ENCODE data around the gene MSANTD7.

Gene MSANTD7

DNA sequence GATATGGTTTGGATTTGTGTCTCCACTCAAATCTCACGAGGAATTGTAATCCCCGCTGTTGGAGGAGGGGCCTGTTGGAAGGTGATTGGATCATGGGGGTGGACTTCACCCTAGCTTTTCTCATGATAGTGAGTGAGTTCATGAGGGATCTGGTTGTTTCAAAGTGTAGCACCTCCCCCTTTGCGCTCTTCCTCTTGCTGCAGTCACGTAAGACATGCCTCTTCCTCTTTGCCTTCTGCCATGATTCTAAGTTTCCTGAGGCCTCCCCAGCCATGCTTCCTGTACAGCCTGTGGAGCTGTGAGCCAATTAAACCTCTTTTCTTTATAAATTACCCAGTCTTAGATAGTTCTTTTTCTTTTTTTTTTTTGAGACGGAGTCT lies 17.3 kb upstream of the MSANTD7 start:
- ATAC-seq (replicated peaks; ENCODE audit: extremely low read depth, poor library complexity, severe bottlenecking) = no peak
- no peak for DNase-seq (ENCODE audit: low spot score in 2 of 2)
- no peak overlapping the region for H3K4me3 Mint-ChIP-seq
- peaks cover 6% of the 10 kb centered on the region for H3K4me1 Mint-ChIP-seq
- no peaks in the 10 kb centered on the region for H3K9me3 Mint-ChIP-seq
- H3K27ac Mint-ChIP-seq (ENCODE audit: low read depth) = no peak overlapping the region
- H3K36me3 Mint-ChIP-seq (ENCODE audit: insufficient read depth) = no peaks in the 10 kb centered on the region
- no peaks in the 10 kb centered on the region for H3K27me3 Mint-ChIP-seq

DNA sequence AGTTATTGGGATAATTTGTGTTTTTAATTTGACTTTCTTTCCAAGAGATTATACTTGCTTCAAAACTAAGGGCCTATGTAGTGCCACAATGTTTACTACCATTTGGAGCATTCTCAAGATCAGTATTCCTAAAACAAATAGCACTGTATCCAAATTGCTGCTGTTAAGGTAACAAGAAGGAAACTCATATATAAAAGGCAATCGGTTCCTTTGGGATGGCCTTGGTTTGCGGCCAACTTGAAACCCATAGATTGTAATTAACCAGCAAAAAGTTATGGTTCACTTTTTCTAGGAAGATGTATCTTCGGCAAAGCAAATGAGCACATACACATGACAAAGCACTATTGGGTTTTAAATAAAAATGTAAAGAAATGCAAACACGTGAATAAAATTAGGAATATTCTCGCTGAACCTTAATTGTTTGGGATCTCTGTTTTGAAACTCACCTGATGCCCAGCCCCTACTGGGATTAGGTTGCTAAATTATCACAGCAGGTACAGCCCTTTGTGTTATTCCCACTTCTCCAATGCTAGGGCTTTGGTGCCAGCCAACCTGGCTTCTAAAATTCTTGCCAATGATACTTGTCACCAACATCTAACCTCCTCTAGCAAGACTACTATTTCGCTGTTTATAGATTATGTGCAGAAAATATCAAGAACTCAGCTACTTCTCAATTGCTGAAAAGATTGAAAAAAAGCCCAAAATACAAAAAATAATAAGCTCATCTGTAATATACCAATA lies 16.3 kb upstream of the MSANTD7 start:
- Mint-ChIP-seq H3K27me3 (no peaks in the 10 kb centered on the region), H3K9me3 (no peaks in the 10 kb centered on the region), H3K4me3 (no peak overlapping the region), H3K36me3 (ENCODE audit: insufficient read depth) (no peaks in the 10 kb centered on the region), H3K27ac (ENCODE audit: low read depth) (no peak overlapping the region), H3K4me1 (peaks cover 6% of the 10 kb centered on the region)
- no peak for DNase-seq (ENCODE audit: low spot score in 2 of 2)
- no peak for ATAC-seq (replicated peaks; ENCODE audit: extremely low read depth, poor library complexity, severe bottlenecking)

DNA sequence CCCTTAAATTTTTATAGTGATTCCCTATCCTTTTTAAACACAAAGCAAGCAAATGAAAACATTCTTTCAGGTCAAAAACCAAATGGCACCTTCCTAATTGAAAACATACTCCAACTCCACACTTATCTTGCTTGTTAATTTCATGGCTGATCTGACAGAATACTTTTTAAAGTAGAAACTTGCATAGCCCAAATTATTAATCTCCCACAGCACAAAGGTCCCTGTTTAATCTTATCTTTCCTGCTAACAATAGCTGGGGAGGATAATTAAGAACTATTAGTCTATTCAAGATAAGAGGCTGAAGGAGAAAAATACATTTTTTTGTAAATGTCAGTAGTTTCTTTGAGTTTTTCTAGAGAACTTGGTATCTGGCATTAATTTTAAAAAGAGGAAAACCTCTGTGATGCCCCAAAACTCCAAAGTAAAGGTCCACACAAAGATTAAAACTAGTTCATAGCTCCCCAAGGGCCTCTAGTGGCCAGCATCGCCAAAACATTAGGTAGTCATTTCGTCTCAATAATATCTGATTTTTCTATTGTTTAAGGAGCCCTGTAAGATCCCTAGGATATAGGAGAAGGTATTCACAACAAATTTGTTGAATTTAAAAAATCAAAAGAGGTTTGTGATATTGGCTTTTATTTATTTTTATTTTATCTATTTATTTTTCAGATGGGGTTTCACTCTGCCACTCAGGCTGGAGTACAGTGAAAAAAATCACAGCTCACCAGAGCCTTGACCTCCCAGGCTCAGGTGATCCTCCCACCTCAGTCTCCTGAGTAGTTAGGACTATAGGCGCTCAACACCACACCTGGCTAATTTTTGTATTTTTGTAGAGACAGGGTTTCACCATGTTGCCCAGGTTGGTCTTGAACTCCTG lies 15.0 kb upstream of the MSANTD7 start:
- ATAC-seq (replicated peaks; ENCODE audit: extremely low read depth, poor library complexity, severe bottlenecking) (peak; percentile 58), DNase-seq (ENCODE audit: low spot score in 2 of 2) (no peak)
- no peak overlapping the region for H3K27ac Mint-ChIP-seq (ENCODE audit: low read depth)
- no peaks in the 10 kb centered on the region for H3K9me3 Mint-ChIP-seq
- H3K4me3 Mint-ChIP-seq = no peak overlapping the region
- no peaks in the 10 kb centered on the region for H3K36me3 Mint-ChIP-seq (ENCODE audit: insufficient read depth)
- H3K4me1 Mint-ChIP-seq = peaks cover 6% of the 10 kb centered on the region
- no peaks in the 10 kb centered on the region for H3K27me3 Mint-ChIP-seq

DNA sequence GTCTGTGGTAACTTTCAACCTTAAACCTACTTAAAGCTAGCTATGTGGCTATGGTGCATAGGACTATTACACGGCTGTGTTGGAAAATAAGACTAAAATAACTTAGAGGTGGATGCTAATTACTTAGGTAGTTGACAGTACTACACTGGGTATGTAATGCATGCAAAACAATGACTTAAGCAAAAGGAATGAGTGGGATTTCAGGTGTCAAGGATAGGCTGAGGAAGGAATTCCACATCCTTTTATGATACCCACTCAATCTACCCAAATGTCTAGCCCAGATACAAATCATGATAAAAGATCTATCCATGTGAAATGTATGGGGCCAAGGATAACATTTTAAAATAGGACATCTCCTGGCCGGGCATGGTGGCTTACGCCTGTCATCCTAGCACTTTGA lies 14.1 kb upstream of the MSANTD7 start:
- peaks cover 6% of the 10 kb centered on the region for H3K4me1 Mint-ChIP-seq
- no peak overlapping the region for H3K27ac Mint-ChIP-seq (ENCODE audit: low read depth)
- no peak for ATAC-seq (replicated peaks; ENCODE audit: extremely low read depth, poor library complexity, severe bottlenecking)
- no peak overlapping the region for H3K4me3 Mint-ChIP-seq
- no peaks in the 10 kb centered on the region for H3K9me3 Mint-ChIP-seq
- H3K27me3 Mint-ChIP-seq = no peaks in the 10 kb centered on the region
- no peaks in the 10 kb centered on the region for H3K36me3 Mint-ChIP-seq (ENCODE audit: insufficient read depth)
- DNase-seq (ENCODE audit: low spot score in 2 of 2) = no peak

DNA sequence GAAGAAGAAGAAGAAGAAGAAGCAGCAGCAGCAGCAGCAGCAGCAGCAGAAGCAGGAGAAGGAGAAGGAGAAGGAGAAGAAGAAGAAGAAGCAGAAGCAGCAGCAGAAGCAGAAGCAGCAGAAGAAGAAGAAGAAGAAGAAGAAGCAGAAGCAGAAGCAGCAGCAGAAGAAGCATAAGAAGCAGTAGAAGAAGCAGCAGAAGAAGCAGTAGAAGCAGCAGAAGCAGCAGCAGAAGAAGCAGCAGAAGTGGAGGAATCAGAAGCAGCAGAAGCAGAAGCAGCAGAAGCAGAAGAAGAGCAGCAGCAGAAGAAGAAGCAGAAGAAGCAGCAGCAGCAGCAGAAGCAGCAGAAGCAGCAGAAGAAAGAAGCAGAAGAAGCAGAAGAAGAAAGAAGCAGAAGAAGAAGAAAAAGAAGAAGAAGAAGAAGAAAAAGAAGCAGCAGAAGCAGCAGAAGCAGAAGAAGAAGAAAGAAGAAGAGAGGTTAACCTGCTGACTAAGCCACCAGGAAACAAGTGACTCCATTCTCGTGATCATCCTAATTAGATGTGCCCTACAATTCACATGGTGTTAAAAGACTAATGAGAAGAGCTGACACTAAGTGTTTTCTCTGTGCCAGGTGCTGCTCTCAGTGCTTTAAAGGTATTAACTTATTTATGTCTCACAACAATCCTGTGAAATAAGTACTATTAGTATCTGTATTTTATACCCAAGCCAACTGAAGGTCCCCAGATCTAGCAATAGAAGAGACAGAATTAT lies 11.9 kb upstream of the MSANTD7 start:
- Mint-ChIP-seq H3K4me1 (peaks cover 6% of the 10 kb centered on the region), H3K27me3 (no peaks in the 10 kb centered on the region), H3K36me3 (ENCODE audit: insufficient read depth) (no peaks in the 10 kb centered on the region), H3K27ac (ENCODE audit: low read depth) (peak overlapping the region; percentile 7), H3K9me3 (no peaks in the 10 kb centered on the region), H3K4me3 (no peak overlapping the region)
- ATAC-seq (replicated peaks; ENCODE audit: extremely low read depth, poor library complexity, severe bottlenecking) = no peak
- DNase-seq (ENCODE audit: low spot score in 2 of 2) = no peak

DNA sequence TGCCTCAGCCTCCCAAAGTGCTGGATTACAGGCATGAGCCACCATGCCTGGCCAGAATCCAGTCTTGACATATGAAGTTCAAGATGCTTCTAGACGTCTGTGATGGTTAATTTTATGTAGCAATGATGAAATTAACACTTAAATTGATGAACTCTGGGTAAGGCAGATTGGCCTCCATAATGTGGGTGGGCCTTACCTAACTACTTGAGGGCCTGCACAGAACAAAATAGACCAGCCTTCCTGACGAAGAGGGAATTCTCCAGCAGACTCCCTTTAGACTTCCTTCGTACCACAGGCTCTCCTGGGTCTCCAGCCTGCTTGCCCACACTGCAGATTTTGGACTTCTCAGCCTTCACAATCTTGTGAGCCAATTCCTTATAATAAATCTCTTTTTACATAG lies 5.0 kb upstream of the MSANTD7 start:
- Mint-ChIP-seq H3K9me3 (no peaks in the 10 kb centered on the region), H3K4me3 (no peak overlapping the region), H3K4me1 (peaks cover 7% of the 10 kb centered on the region), H3K36me3 (ENCODE audit: insufficient read depth) (peaks cover 12% of the 10 kb centered on the region), H3K27me3 (no peaks in the 10 kb centered on the region), H3K27ac (ENCODE audit: low read depth) (no peak overlapping the region)
- DNase-seq (ENCODE audit: low spot score in 2 of 2) (no peak), ATAC-seq (replicated peaks; ENCODE audit: extremely low read depth, poor library complexity, severe bottlenecking) (no peak)

DNA sequence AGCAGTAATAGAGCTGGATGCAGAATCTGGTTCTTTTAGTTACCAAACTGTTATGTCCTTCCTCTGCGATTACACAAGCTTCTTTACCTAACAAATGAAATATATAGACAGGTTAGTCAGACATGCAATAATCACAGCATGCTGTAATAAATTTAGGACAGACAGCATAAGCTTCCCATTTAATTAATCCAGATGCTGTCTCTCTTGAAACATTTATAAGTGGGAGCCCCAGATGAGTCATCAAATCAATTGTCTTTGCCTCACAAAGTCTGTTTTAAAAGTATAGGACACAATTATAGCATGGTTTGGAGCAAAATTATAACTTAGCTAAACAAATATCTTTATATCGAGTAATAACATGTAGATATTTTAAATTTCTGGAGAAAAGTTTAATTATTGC lies 1.9 kb upstream of the MSANTD7 start:
- H3K27me3 Mint-ChIP-seq = no peaks in the 10 kb centered on the region
- ATAC-seq (replicated peaks; ENCODE audit: extremely low read depth, poor library complexity, severe bottlenecking) (no peak), DNase-seq (ENCODE audit: low spot score in 2 of 2) (no peak)
- no peak overlapping the region for H3K4me3 Mint-ChIP-seq
- no peak overlapping the region for H3K27ac Mint-ChIP-seq (ENCODE audit: low read depth)
- H3K36me3 Mint-ChIP-seq (ENCODE audit: insufficient read depth) = peaks cover 21% of the 10 kb centered on the region
- H3K9me3 Mint-ChIP-seq = no peaks in the 10 kb centered on the region
- H3K4me1 Mint-ChIP-seq = peaks cover 19% of the 10 kb centered on the region

DNA sequence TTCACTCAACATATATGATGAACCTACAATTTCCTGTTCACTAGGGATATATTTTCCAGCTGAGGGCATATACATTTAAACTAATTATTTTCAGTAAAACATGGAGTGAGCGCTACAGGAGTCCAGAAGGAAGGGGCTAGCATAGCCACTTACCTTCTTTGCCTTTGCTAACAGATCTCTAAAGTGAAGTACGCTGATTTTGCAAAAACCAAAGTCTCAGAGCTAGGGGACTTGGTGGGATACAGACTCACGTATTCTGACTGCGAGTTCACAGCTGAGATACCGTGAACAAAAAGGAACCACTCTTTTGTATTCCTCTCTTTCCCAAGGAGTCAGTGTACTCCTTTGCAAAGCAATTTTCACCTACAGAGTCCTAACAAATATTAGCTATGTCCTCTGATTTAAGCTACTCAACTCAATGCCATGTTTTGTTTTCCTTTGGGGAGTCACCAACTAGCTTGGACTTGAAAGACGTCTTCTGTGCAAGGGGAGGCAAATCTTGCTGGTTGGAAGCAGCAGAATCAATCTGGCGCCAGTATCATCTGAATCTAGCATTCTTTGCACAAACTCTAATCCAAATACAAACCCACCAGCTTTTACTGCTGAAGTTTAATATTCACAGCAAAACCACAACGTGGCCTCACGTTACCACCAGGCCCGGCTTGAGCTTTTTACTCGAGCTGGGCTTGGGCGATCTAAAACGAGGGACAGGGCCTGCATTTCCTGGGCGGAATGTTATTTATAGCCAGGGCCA lies 926 bp upstream of the MSANTD7 start:
- DNase-seq (ENCODE audit: low spot score in 2 of 2) = no peak
- Mint-ChIP-seq H3K27me3 (no peaks in the 10 kb centered on the region), H3K9me3 (no peaks in the 10 kb centered on the region), H3K4me1 (peaks cover 23% of the 10 kb centered on the region), H3K36me3 (ENCODE audit: insufficient read depth) (peaks cover 28% of the 10 kb centered on the region), H3K4me3 (peak overlapping the region; percentile 96), H3K27ac (ENCODE audit: low read depth) (peak overlapping the region; percentile 93)
- ATAC-seq (replicated peaks; ENCODE audit: extremely low read depth, poor library complexity, severe bottlenecking) = no peak

DNA sequence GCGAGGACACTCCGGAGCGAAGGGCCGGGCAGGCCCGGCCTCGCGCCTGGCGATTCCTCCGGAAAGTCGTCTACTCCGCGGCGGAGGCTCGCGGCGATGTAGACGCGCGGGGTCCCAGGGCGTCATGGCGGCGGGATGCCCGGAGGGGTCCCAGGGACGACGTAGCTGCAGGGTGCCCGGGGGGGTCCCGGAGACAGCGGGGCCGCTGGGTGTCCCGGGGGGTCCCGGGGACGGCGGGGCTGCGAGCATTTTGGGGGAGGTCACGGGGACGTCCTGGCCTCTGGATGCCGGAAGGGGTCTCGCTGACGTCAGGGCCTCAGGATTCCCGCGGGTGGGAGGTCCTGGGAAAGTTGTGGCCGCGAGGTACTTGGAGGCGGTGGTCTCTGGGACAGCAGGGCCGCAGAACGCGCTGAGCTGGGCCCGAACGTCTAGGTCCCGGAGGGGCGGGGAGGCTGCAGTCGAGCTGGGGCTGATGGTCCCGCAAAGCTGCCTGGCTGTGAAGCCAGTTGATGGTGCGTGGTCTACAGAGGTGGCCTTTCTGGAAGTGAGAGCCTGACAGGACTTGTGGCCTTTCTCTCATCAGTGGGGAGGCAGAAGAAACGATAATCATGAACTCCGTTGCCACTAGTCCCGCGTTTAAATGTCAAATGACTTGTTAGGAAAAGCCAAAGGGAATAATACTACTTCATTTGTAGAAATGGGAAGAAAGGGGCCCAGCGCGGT lies 637 bp downstream of the MSANTD7 start:
- Mint-ChIP-seq H3K4me1 (peaks cover 25% of the 10 kb centered on the region), H3K36me3 (ENCODE audit: insufficient read depth) (peaks cover 31% of the 10 kb centered on the region), H3K27ac (ENCODE audit: low read depth) (peak overlapping the region; percentile 93), H3K27me3 (no peaks in the 10 kb centered on the region), H3K4me3 (peak overlapping the region; percentile 96), H3K9me3 (no peaks in the 10 kb centered on the region)
- ATAC-seq (replicated peaks; ENCODE audit: extremely low read depth, poor library complexity, severe bottlenecking) (peak; percentile 2), DNase-seq (ENCODE audit: low spot score in 2 of 2) (peak in 1 of 2 donors; percentile 18)

DNA sequence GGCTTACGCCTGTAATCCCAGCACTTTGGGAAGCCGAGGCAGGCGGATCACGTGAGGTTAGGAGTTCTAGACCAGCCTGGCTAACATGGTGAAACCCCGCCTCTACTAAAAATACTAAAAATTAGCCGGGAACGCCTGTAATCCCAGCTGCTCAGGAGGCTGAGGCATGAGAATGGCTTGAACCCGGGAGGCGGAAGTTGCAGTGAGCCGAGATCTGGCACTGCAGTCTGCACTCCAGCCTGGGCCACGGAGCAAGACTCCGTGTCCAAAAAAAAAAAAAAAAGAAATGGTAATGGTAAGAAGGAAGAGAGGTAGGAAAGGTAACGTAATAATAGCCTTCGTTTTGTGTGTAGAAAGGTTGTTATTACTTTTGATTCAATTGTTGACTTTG lies 1.2 kb downstream of the MSANTD7 start:
- no peak for ATAC-seq (replicated peaks; ENCODE audit: extremely low read depth, poor library complexity, severe bottlenecking)
- H3K9me3 Mint-ChIP-seq = no peaks in the 10 kb centered on the region
- H3K4me3 Mint-ChIP-seq = peak overlapping the region; percentile 96
- peaks cover 36% of the 10 kb centered on the region for H3K36me3 Mint-ChIP-seq (ENCODE audit: insufficient read depth)
- H3K4me1 Mint-ChIP-seq = peaks cover 27% of the 10 kb centered on the region
- H3K27me3 Mint-ChIP-seq = no peaks in the 10 kb centered on the region
- no peak for DNase-seq (ENCODE audit: low spot score in 2 of 2)
- peak overlapping the region; percentile 93 for H3K27ac Mint-ChIP-seq (ENCODE audit: low read depth)

DNA sequence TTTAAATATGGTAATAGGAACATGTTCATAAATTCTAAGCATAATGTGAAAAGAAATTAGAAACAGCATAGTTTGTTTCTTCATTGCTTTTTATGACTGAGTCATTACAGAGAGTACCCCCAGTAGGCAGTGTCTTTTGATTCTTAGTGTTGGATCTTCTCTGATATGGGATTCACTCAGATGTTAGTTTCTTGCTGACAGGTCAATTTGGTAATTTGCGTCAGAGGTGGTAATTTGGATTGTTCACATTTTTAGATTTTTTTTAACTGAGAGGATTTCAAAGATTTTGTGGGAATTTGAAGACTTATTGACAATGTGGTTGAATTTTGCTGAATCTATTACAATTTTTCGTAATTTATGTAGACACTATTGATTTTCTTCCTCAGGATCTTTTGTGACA lies 2.1 kb downstream of the MSANTD7 start:
- H3K27ac Mint-ChIP-seq (ENCODE audit: low read depth) = no peak overlapping the region
- no peaks in the 10 kb centered on the region for H3K9me3 Mint-ChIP-seq
- peak overlapping the region; percentile 18 for H3K4me3 Mint-ChIP-seq
- peaks cover 40% of the 10 kb centered on the region for H3K36me3 Mint-ChIP-seq (ENCODE audit: insufficient read depth)
- ATAC-seq (replicated peaks; ENCODE audit: extremely low read depth, poor library complexity, severe bottlenecking) (no peak), DNase-seq (ENCODE audit: low spot score in 2 of 2) (no peak)
- no peaks in the 10 kb centered on the region for H3K27me3 Mint-ChIP-seq
- H3K4me1 Mint-ChIP-seq = peaks cover 36% of the 10 kb centered on the region
